ENCODE results near the gene RPS6KA5. TPM values are rescaled to one million over a fixed set of nuclear protein-coding genes. Genes with fewer than 3 reads are reported as not detected.

RPS6KA5 gene
- total RNA-seq, 1 experiment from 2014 or later: 3.8 TPM

DNA sequence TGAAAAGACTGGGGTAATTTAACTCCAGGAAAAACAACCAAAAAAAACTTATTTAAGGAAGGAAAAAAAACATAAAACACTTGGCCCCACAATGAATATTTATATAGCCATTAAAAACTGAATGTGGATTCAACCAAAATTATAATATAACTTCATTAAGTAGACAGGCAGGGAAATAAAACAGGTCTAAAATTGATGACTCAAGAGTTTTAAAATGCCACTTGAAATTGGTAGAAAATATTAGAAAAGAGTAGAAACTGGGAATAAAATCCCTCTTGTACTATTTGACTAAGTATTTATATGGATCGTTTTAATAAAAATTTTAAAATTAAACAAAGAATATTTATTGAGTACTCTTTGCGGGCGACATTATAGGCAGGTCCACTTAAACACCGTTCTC is 28.8 kb downstream of the RPS6KA5 start:
- Histone ChIP-seq H4K91ac (ENCODE audit: insufficient read length, low read depth, low read length) (no peak overlapping the region), H2AK5ac (ENCODE audit: insufficient read length, low read length) (no peak overlapping the region), H4K20me1 (ENCODE audit: control insufficient read depth, insufficient read depth, insufficient read length) (no peaks in the 10 kb centered on the region), H3K56ac (ENCODE audit: insufficient read length, low read depth, low read length) (no peak overlapping the region), H2BK120ac (ENCODE audit: low read depth, low read length, poor library complexity, severe bottlenecking) (no peak overlapping the region), H3K23me2 (ENCODE audit: insufficient read length, low read depth, low read length, poor library complexity, severe bottlenecking) (no peaks in the 10 kb centered on the region), H3K14ac (ENCODE audit: insufficient read depth, low read length) (no peak overlapping the region), H2AFZ (ENCODE audit: low read length) (no peak overlapping the region), H3K4ac (ENCODE audit: low read depth, low read length) (no peak overlapping the region), H2BK20ac (ENCODE audit: low read depth, low read length, poor library complexity, severe bottlenecking) (no peak overlapping the region), H3K9me3 (ENCODE audit: control insufficient read depth, low read depth, low read length) (no peaks in the 10 kb centered on the region), H3K79me2 (ENCODE audit: insufficient read depth, low read length) (no peaks in the 10 kb centered on the region), H3K27ac (ENCODE audit: insufficient read length, low read depth, low read length) (no peak overlapping the region), H3K79me1 (ENCODE audit: insufficient read depth, low read depth, low read length, poor library complexity, severe bottlenecking) (no peaks in the 10 kb centered on the region), H2BK15ac (ENCODE audit: low read depth, low read length) (no peak overlapping the region), H2BK12ac (ENCODE audit: insufficient read length, low read depth, low read length) (no peak overlapping the region), H3K4me1 (ENCODE audit: insufficient read depth, low read length) (peaks cover 2% of the 10 kb centered on the region; the same call in 1 of the 2 replicates), H4K8ac (replicated peaks; ENCODE audit: insufficient read length, low read depth, low read length) (no peak overlapping the region), H4K5ac (ENCODE audit: insufficient read length, low read depth, low read length) (no peak overlapping the region), H3K27me3 (ENCODE audit: insufficient read depth, low read length) (no peaks in the 10 kb centered on the region), H3K4me2 (ENCODE audit: insufficient read depth, insufficient read length, low read length) (no peak overlapping the region), H3K23ac (ENCODE audit: insufficient read length, low read depth, low read length) (no peak overlapping the region), H2BK5ac (ENCODE audit: insufficient read length, low read length) (no peak overlapping the region), H3T11ph (ENCODE audit: low read length) (no peak overlapping the region), H3K9ac (ENCODE audit: extremely low read depth, insufficient read length, low read length) (no peak overlapping the region), H3K18ac (ENCODE audit: insufficient read length, low read depth, low read length) (no peak overlapping the region)
- Mint-ChIP-seq H3K4me3 (no peak overlapping the region), H3K4me1 (peaks cover 11 to 23% of the 10 kb centered on the region in 2 experiments), H3K27me3 (ENCODE audit: low read depth) (no peaks in the 10 kb centered on the region), H3K9me3 (peaks cover 0 to 3% of the 10 kb centered on the region in 2 experiments; a peak in 1 of 5 replicates), H3K36me3 (ENCODE audit: insufficient read depth in 1 of 3, low read depth in 3 of 3) (peaks cover 0 to 6% (median 3%) of the 10 kb centered on the region in 3 experiments; a peak in 2 of 7 replicates), H3K27ac (no peak overlapping the region)
- WGBS (ENCODE audit: extremely low coverage, insufficient read length, low lambda C conversion rate): no CpG with 5 or more reads among the region's 4 CpGs
- TF ChIP-seq, protein P1, sequence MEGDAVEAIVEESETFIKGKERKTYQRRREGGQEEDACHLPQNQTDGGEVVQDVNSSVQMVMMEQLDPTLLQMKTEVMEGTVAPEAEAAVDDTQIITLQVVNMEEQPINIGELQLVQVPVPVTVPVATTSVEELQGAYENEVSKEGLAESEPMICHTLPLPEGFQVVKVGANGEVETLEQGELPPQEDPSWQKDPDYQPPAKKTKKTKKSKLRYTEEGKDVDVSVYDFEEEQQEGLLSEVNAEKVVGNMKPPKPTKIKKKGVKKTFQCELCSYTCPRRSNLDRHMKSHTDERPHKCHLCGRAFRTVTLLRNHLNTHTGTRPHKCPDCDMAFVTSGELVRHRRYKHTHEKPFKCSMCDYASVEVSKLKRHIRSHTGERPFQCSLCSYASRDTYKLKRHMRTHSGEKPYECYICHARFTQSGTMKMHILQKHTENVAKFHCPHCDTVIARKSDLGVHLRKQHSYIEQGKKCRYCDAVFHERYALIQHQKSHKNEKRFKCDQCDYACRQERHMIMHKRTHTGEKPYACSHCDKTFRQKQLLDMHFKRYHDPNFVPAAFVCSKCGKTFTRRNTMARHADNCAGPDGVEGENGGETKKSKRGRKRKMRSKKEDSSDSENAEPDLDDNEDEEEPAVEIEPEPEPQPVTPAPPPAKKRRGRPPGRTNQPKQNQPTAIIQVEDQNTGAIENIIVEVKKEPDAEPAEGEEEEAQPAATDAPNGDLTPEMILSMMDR (conservative IDR thresholded peaks at IDR 0.05): no peak
- no peak for DNase-seq
